ENCODE data around the gene FOXR1.

FOXR1 gene

DNA sequence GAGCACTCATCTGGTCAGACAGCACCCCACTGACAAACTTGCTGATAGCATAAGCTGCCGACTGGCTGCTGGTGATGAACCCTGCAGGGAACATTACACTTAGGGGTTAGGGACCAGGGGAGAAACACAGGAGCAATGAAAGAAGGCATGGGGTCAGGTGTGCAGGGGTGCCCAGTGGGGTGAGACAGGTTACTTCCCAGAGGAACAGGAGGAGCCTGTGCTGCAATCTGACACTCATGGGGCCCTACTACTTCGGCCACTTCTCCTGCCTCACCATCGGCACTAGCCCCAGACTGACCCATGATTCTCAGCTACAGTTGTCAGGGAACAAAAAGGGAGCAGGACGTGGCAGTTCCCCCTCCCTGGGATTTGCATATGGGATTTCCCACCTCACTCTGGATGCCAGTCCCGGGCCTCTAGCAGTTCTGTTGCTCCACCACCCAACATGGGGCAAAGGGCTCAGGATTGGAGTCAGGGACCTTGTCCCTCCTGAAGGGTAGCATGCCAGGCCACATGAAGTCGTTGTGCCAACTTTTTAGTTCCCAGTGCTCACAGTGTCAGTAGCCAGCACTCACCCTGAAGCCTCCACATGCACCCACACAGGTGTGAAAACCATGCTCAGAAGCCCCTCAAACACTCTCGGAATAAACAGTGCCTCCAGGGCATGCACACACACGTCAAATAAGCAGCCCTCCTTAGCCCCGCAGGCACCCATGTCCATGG lies 56.9 kb downstream of the FOXR1 start:
- no peak for DNase-seq

DNA sequence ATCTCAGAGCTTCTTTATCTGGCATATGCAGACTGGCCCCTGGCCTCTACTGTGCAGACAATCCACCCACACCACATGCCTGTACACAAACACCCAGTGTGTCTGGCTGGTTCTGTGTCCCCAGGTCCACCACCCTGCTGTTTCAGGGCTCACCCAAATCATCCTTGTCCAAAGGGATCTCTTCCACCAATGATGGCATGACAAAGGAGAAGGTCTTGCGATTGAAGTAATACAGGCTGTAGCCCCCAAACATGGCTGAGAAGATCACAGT lies 57.4 kb downstream of the FOXR1 start:
- no peak for DNase-seq

DNA sequence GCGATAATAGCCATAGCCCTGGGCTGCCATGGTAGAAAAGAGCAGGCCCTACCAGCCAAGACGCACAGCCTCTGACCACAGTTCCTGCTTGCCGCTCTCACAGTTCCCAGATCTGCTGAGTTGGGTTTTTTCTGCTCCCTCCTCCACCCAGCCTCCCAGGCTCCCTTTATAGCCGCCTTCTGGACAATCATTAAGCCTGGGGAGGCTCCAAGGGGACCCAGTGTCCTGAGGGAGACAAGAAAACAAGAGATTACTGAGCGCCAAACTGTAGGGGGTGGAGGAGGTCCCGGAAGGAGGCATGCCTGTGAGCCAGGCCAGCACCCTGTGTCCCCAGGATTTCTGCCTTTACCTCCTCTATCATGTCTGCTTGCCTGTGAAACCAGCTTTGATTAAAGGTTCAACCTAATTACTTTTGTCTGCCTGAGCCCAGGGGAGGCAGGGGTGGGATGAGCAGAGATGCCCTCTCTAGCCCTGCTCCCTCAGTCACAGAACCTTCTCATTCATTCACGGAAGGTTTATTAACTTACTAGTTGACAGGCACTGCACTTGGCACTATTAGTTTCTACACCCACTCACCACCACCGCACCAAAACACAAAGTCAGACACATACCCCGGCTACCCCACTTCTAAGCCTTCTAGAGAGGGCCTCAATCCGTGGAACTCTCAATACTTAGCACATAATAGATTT lies 57.9 kb downstream of the FOXR1 start:
- peak; percentile 51 for DNase-seq

DNA sequence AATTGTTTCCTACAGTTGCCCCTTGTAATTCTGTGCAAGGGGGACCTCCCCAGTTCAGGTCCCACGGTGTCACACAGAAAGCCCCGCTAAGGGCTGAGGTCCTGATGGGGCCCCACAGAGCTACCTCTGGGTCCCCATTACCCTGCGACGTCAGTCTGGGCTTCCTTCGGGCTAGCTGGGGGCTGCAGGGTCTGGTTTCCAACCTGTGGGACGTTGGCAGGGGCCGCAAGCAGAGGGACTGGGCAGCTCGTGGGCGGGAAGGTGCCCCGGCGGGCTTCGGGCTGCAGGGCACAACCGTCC lies 58.4 kb downstream of the FOXR1 start:
- no peak for DNase-seq

DNA sequence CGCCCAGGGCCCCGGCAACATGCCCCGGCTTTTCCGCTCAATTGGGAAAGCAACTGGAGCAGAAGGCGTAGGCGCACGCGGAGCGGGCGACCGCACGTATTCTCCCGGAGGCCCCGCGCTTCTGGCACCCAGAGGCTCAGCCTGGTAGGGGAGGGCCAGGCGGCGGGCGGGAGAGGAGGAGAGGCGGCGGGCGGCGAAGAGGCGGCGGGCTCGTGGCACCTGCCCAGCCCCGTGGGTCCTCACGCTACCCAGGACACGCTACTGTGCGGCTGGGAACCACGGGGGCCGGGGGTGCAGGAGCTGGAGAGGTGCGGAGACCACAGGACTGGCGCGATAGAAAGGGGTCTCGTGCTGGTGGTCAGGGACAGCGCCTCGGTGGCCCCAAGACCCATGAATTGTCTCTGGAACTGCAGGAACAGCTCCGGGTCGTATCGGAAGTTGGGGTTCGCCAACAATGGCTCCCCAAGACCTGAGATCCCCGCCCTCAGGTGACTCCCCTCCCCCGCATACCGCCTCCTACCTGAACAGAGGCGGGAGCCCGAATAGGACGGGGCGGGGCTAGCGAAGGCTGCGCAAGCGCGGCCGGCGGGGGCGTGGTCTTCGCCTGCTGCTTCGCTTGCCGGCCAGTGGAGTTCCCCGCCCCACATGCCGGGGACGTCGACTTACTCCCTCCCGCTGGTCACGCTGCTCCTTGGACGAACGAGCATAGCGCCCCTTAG lies 58.9 kb downstream of the FOXR1 start, which contains the start of gene SLC37A4:
Gene SLC37A4 (minus strand): TSS at position 549 of the 719 bp plus-strand sequence.
- DNase-seq, result peak; percentile 95

Measured in left hindlimb (tissue), 1 donor.